RWPE1 (cell line): ENCODE measurements around the gene AIRE.
"Not testable (repeated sequence)": the region's sequence is repeated elsewhere in the genome, so short reads cannot be mapped to it uniquely, and the experiment has no call there.

Experiments used
- CTCF ChIA-PET: fragments of 350-600 bp; sonication (Branson Sonifier 250); formaldehyde crosslinking; extraction: SDS; loops from one replicate; lab custom pipeline; 2021; lab: Yijun Ruan, JAX
- POLR2A ChIA-PET: fragments of 400-600 bp; formaldehyde crosslinking; extraction: SDS; loops from one replicate; lab custom pipeline; 2020; ENCODE audit warnings: antibody characterized with exemption; ENCODE audit not compliant: low non-redundant PET; lab: Yijun Ruan, JAX
- DNase-seq: peaks from one replicate; pipeline ENCODE4 v3.0.0; 2012; ENCODE audit warnings: low spot score
- H3K27ac ChIP-seq: fragments of 450-650 bp; 2 replicates; pipeline ENCODE4 v1.5.1; 2017
- CTCF ChIP-seq: fragments of 450-650 bp; conservative IDR thresholded peaks from 2 replicates; pipeline ENCODE4 v1.5.1; 2017; ENCODE audit warnings: low read depth, mild to moderate bottlenecking

The AIRE gene

GRCh38 chr21:44301141-44301540 is 15.5 kb downstream of the AIRE start:
- CTCF ChIA-PET: interaction anchor here (0.6 kb wide), 1 partner anchor 306 kb away, joined by 3 read pairs; no protein-coding TSS in a partner anchor
- no peak for DNase-seq
- TF ChIP-seq CTCF: no peak
- POLR2A ChIA-PET: no interaction called here
- peak overlapping the region; percentile 85 for H3K27ac ChIP-seq

- ChIA-PET POLR2A (no interaction called here), CTCF (interaction anchor here (0.5 to 0.6 kb wide), 2 partner anchors 14 to 1677 kb away, joined by 3 read pairs; no protein-coding TSS in a partner anchor)
- H3K27ac ChIP-seq: peak overlapping the region; percentile 85
- no peak for TF ChIP-seq CTCF
- DNase-seq: no peak
Observed at GRCh38 chr21:44301961-44302406, 16.3 kb downstream of the AIRE start.

GRCh38 chr21:44302573-44303401 is 17.1 kb downstream of the AIRE start:
- TF ChIP-seq CTCF: peak; percentile 36
- POLR2A ChIA-PET: interaction anchor here (0.6 kb wide), 1 partner anchor 8 kb away, joined by 6 read pairs; no protein-coding TSS in a partner anchor

GRCh38 chr21:44303490-44303981 is 17.9 kb downstream of the AIRE start:
- ChIA-PET CTCF (interaction anchor here (0.6 kb wide), 1 partner anchor 19 kb away, joined by 4 read pairs; no protein-coding TSS in a partner anchor), POLR2A (no interaction called here)
- peak overlapping the region; percentile 85 for H3K27ac ChIP-seq
- TF ChIP-seq CTCF: no peak
- no peak for DNase-seq

More at GRCh38 chr21:44302573-44303401, 17.1 kb downstream of the AIRE start:
- DNase-seq: not testable (repeated sequence)
- H3K27ac ChIP-seq: peak overlapping the region; percentile 85
- CTCF ChIA-PET: interaction anchor here (0.5 to 1.0 kb wide), 4 partner anchors 13 to 36 kb away, joined by 3 to 4 read pairs (median 3); no protein-coding TSS in a partner anchor

GRCh38 chr21:44304011-44304616 is 18.4 kb downstream of the AIRE start:
- TF ChIP-seq CTCF: no peak
- peak overlapping the region; percentile 85 for H3K27ac ChIP-seq
- DNase-seq: no peak
- ChIA-PET POLR2A (no interaction called here), CTCF (interaction anchor here (0.6 kb wide), 2 partner anchors 260 to 624 kb away, joined by 3 to 4 read pairs; no protein-coding TSS in a partner anchor)

GRCh38 chr21:44304877-44305293 is 19.2 kb downstream of the AIRE start:
- peak; percentile 61 for TF ChIP-seq CTCF
- CTCF ChIA-PET: interaction anchor here (0.6 kb wide), 1 partner anchor 261 kb away, joined by 3 read pairs; no protein-coding TSS in a partner anchor
- POLR2A ChIA-PET: no interaction called here
- no peak overlapping the region; the same call in 1 of the 2 replicates for H3K27ac ChIP-seq
- peak; percentile 48 for DNase-seq
